HEK293 (cell line): ENCODE data around the gene ANO9.

Experiments
- MEIS1 ChIP-seq: sonication (generic); formaldehyde crosslinking; IDR thresholded peaks from 2 replicates; pipeline ENCODE4 v1.8.1; 2022; ENCODE audit warnings: missing genetic modification reagents, mild to moderate bottlenecking, borderline replicate concordance
- TCF7L2 ChIP-seq: IDR thresholded peaks from 2 replicates; pipeline ENCODE4 v1.6.1; 2011; ENCODE audit warnings: low read depth, mild to moderate bottlenecking, inconsistent platforms, low read length, moderate library complexity, borderline replicate concordance
- ZNF707 ChIP-seq: fragments of 450-650 bp; formaldehyde crosslinking; IDR thresholded peaks from 2 replicates; pipeline ENCODE4 v1.5.1; 2016; ENCODE audit warnings: missing biosample characterization, missing genetic modification characterization
- TF ChIP-seq, protein P1 (sequence below): fragments of 450-650 bp; formaldehyde crosslinking; IDR thresholded peaks from 2 replicates; pipeline ENCODE4 v1.5.1; 2016; ENCODE audit warnings: missing biosample characterization, missing genetic modification characterization
- TF ChIP-seq, protein P2 (sequence below): fragments of 450-650 bp; formaldehyde crosslinking; IDR thresholded peaks from 2 replicates; pipeline ENCODE4 v1.5.1; 2016; ENCODE audit warnings: missing biosample characterization, missing genetic modification characterization

DNA sequence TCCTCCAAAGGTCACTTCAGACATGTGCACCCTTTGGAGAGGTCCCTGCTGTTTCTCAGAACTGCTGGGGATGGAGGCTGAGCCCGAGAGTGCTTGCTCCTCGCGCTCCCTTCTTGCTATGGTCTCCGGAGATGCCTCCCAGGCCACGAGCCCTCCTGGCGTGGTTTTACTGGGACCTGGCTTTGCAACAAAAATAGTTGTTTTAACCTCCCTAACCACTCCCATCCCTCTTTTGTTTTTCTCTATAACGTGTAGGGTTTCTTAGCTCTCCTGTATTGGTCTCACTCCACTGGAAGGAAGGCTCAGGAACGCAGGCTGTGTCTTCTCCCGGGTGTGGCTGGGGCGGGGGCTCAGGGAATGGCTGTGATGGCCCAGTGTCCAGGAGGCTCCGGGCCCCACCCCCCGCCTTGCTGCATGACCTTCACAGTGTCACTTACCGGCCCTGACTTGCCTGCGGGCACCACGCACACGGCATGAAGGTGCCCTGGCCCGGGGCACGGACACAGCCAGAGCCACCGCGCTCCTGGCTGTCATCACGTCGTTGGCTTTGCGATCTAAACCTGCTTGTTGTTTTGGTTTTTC, 13.8 kb upstream of the ANO9 start:
- TF ChIP-seq ZNF707 (tag by site-specific recombination) (no peak), MEIS1 (CRISPR knock-in tag) (no peak), TCF7L2 (no peak)
- TF ChIP-seq, protein P1, sequence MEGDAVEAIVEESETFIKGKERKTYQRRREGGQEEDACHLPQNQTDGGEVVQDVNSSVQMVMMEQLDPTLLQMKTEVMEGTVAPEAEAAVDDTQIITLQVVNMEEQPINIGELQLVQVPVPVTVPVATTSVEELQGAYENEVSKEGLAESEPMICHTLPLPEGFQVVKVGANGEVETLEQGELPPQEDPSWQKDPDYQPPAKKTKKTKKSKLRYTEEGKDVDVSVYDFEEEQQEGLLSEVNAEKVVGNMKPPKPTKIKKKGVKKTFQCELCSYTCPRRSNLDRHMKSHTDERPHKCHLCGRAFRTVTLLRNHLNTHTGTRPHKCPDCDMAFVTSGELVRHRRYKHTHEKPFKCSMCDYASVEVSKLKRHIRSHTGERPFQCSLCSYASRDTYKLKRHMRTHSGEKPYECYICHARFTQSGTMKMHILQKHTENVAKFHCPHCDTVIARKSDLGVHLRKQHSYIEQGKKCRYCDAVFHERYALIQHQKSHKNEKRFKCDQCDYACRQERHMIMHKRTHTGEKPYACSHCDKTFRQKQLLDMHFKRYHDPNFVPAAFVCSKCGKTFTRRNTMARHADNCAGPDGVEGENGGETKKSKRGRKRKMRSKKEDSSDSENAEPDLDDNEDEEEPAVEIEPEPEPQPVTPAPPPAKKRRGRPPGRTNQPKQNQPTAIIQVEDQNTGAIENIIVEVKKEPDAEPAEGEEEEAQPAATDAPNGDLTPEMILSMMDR = no peak
- TF ChIP-seq, protein P2, sequence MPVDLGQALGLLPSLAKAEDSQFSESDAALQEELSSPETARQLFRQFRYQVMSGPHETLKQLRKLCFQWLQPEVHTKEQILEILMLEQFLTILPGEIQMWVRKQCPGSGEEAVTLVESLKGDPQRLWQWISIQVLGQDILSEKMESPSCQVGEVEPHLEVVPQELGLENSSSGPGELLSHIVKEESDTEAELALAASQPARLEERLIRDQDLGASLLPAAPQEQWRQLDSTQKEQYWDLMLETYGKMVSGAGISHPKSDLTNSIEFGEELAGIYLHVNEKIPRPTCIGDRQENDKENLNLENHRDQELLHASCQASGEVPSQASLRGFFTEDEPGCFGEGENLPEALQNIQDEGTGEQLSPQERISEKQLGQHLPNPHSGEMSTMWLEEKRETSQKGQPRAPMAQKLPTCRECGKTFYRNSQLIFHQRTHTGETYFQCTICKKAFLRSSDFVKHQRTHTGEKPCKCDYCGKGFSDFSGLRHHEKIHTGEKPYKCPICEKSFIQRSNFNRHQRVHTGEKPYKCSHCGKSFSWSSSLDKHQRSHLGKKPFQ (tag by site-specific recombination) = no peak
